ENCODE data around the gene NFAM1.

GRCh38 chr22:42461511-42461910 lies 29.3 kb upstream of the NFAM1 start:
- TF ChIP-seq ZSCAN4 (tag by site-specific recombination; IDR thresholded peaks at IDR 0.05) (no peak), ZNF610 (tag by site-specific recombination; IDR thresholded peaks at IDR 0.05; ENCODE audit: borderline replicate concordance) (no peak), CTCF (tag by site-specific recombination; IDR thresholded peaks at IDR 0.05) (no peak), ZBTB10 (tag by site-specific recombination; IDR thresholded peaks at IDR 0.05) (no peak), PATZ1 (tag by site-specific recombination; IDR thresholded peaks at IDR 0.05) (no peak), ZNF626 (tag by site-specific recombination; IDR thresholded peaks at IDR 0.05) (no peak), ZBTB21 (tag by site-specific recombination; IDR thresholded peaks at IDR 0.05) (no peak), ZNF19 (tag by site-specific recombination; IDR thresholded peaks at IDR 0.05; ENCODE audit: low read depth) (no peak), PRDM1 (tag by site-specific recombination; IDR thresholded peaks at IDR 0.05) (no peak)

All from HEK293 (cell line).